ENCODE measurements around the gene PDE11A.
"Not testable (repeated sequence)": the region's sequence is repeated elsewhere in the genome, so short reads cannot be mapped to it uniquely, and the experiment has no call there.

The PDE11A gene

GRCh38 chr2:177869912-177870311 lies 202.7 kb downstream of the PDE11A start:
- Mint-ChIP-seq H3K27me3 (peaks cover 1% of the 10 kb centered on the region), H3K4me3 (no peak overlapping the region), H3K27ac (no peak overlapping the region), H3K36me3 (no peaks in the 10 kb centered on the region), H3K4me1 (no peaks in the 10 kb centered on the region), H3K9me3 (no peaks in the 10 kb centered on the region)

- Mint-ChIP-seq H3K27ac (no peak overlapping the region), H3K27me3 (peaks cover 1% of the 10 kb centered on the region), H3K36me3 (no peaks in the 10 kb centered on the region), H3K9me3 (no peaks in the 10 kb centered on the region), H3K4me1 (no peaks in the 10 kb centered on the region), H3K4me3 (no peak overlapping the region)
These were observed 203.4 kb downstream of the PDE11A start for GRCh38 chr2:177869209-177869608.

- H3K27ac Mint-ChIP-seq: no peak overlapping the region
- no peaks in the 10 kb centered on the region for H3K4me1 Mint-ChIP-seq
- no peaks in the 10 kb centered on the region for H3K9me3 Mint-ChIP-seq
- no peak overlapping the region for H3K4me3 Mint-ChIP-seq
- H3K27me3 Mint-ChIP-seq: peaks cover 1% of the 10 kb centered on the region
- H3K36me3 Mint-ChIP-seq: no peaks in the 10 kb centered on the region
These were observed 203.8 kb downstream of the PDE11A start for GRCh38 chr2:177868806-177869205.

GRCh38 chr2:177857538-177857937 lies 215.0 kb downstream of the PDE11A start:
- H3K27ac Mint-ChIP-seq: no peak overlapping the region
- no peaks in the 10 kb centered on the region for H3K4me1 Mint-ChIP-seq
- peaks cover 2% of the 10 kb centered on the region for H3K36me3 Mint-ChIP-seq
- no peaks in the 10 kb centered on the region for H3K9me3 Mint-ChIP-seq
- no peak overlapping the region for H3K4me3 Mint-ChIP-seq
- peaks cover 10% of the 10 kb centered on the region for H3K27me3 Mint-ChIP-seq

- Mint-ChIP-seq H3K4me1 (no peaks in the 10 kb centered on the region), H3K9me3 (no peaks in the 10 kb centered on the region), H3K27ac (no peak overlapping the region), H3K27me3 (peaks cover 12% of the 10 kb centered on the region), H3K4me3 (no peak overlapping the region), H3K36me3 (peaks cover 2% of the 10 kb centered on the region)
These were observed 220.2 kb downstream of the PDE11A start for GRCh38 chr2:177852389-177852788.

GRCh38 chr2:177843188-177843587 lies 229.4 kb downstream of the PDE11A start:
- H3K36me3 Mint-ChIP-seq: no peaks in the 10 kb centered on the region
- no peak overlapping the region for H3K27ac Mint-ChIP-seq
- no peaks in the 10 kb centered on the region for H3K9me3 Mint-ChIP-seq
- no peak overlapping the region for H3K4me3 Mint-ChIP-seq
- H3K4me1 Mint-ChIP-seq: no peaks in the 10 kb centered on the region
- H3K27me3 Mint-ChIP-seq: peaks cover 5% of the 10 kb centered on the region

- H3K36me3 Mint-ChIP-seq: no peaks in the 10 kb centered on the region
- no peak overlapping the region for H3K27ac Mint-ChIP-seq
- H3K27me3 Mint-ChIP-seq: peaks cover 5% of the 10 kb centered on the region
- peaks cover 5% of the 10 kb centered on the region for H3K9me3 Mint-ChIP-seq
- no peaks in the 10 kb centered on the region for H3K4me1 Mint-ChIP-seq
- no peak overlapping the region for H3K4me3 Mint-ChIP-seq
These were observed 230.3 kb downstream of the PDE11A start for GRCh38 chr2:177842243-177842642.

- H3K27ac Mint-ChIP-seq, H3K4me1 Mint-ChIP-seq, H3K4me3 Mint-ChIP-seq, H3K9me3 Mint-ChIP-seq, H3K27me3 Mint-ChIP-seq, H3K36me3 Mint-ChIP-seq: not testable (repeated sequence)
These were observed 237.0 kb downstream of the PDE11A start for GRCh38 chr2:177835418-177836204.

- H3K4me1 Mint-ChIP-seq: no peaks in the 10 kb centered on the region
- H3K4me3 Mint-ChIP-seq: no peak overlapping the region
- no peak overlapping the region for H3K27ac Mint-ChIP-seq
- H3K27me3 Mint-ChIP-seq: peaks cover 1% of the 10 kb centered on the region
- peaks cover 6% of the 10 kb centered on the region for H3K9me3 Mint-ChIP-seq
- no peaks in the 10 kb centered on the region for H3K36me3 Mint-ChIP-seq
These were observed 239.8 kb downstream of the PDE11A start for GRCh38 chr2:177832611-177833433.

- Mint-ChIP-seq H3K27ac (no peak overlapping the region), H3K27me3 (no peaks in the 10 kb centered on the region), H3K9me3 (no peaks in the 10 kb centered on the region), H3K4me1 (no peaks in the 10 kb centered on the region), H3K36me3 (no peaks in the 10 kb centered on the region), H3K4me3 (no peak overlapping the region)
These were observed 241.6 kb downstream of the PDE11A start for GRCh38 chr2:177830881-177831386.

- Mint-ChIP-seq H3K27me3 (peaks cover 4% of the 10 kb centered on the region), H3K4me3 (no peak overlapping the region), H3K27ac (no peak overlapping the region), H3K9me3 (no peaks in the 10 kb centered on the region), H3K4me1 (no peaks in the 10 kb centered on the region), H3K36me3 (no peaks in the 10 kb centered on the region)
These were observed 244.0 kb downstream of the PDE11A start for GRCh38 chr2:177828557-177828956.

- no peaks in the 10 kb centered on the region for H3K4me1 Mint-ChIP-seq
- no peaks in the 10 kb centered on the region for H3K36me3 Mint-ChIP-seq
- H3K27ac Mint-ChIP-seq: no peak overlapping the region
- no peaks in the 10 kb centered on the region for H3K9me3 Mint-ChIP-seq
- H3K4me3 Mint-ChIP-seq: no peak overlapping the region
- peaks cover 6% of the 10 kb centered on the region for H3K27me3 Mint-ChIP-seq
These were observed 245.7 kb downstream of the PDE11A start for GRCh38 chr2:177826897-177827296.

- H3K4me3 Mint-ChIP-seq: no peak overlapping the region
- H3K27me3 Mint-ChIP-seq: peaks cover 10% of the 10 kb centered on the region
These were observed 249.6 kb downstream of the PDE11A start for GRCh38 chr2:177822941-177823340.

GRCh38 chr2:177818412-177818811 lies 254.2 kb downstream of the PDE11A start:
- no peaks in the 10 kb centered on the region for H3K4me1 Mint-ChIP-seq
- no peak overlapping the region for H3K27ac Mint-ChIP-seq
- H3K36me3 Mint-ChIP-seq: no peaks in the 10 kb centered on the region
- H3K4me3 Mint-ChIP-seq: no peak overlapping the region
- peaks cover 15% of the 10 kb centered on the region for H3K27me3 Mint-ChIP-seq
- no peaks in the 10 kb centered on the region for H3K9me3 Mint-ChIP-seq

More at GRCh38 chr2:177822941-177823340, 249.6 kb downstream of the PDE11A start:
- Mint-ChIP-seq H3K36me3 (no peaks in the 10 kb centered on the region), H3K4me1 (no peaks in the 10 kb centered on the region), H3K27ac (no peak overlapping the region), H3K9me3 (no peaks in the 10 kb centered on the region)

- Mint-ChIP-seq H3K36me3 (no peaks in the 10 kb centered on the region), H3K27ac (no peak overlapping the region), H3K4me3 (no peak overlapping the region), H3K4me1 (no peaks in the 10 kb centered on the region), H3K9me3 (no peaks in the 10 kb centered on the region), H3K27me3 (peaks cover 14% of the 10 kb centered on the region)
These were observed 255.3 kb downstream of the PDE11A start for GRCh38 chr2:177817300-177817699.

- no peaks in the 10 kb centered on the region for H3K9me3 Mint-ChIP-seq
- no peaks in the 10 kb centered on the region for H3K36me3 Mint-ChIP-seq
- H3K27me3 Mint-ChIP-seq: peaks cover 14% of the 10 kb centered on the region
- no peak overlapping the region for H3K27ac Mint-ChIP-seq
- no peaks in the 10 kb centered on the region for H3K4me1 Mint-ChIP-seq
- H3K4me3 Mint-ChIP-seq: no peak overlapping the region
These were observed 255.8 kb downstream of the PDE11A start for GRCh38 chr2:177816766-177817165.
